ENCODE results near the gene ABHD12.

ABHD12 gene

GRCh38 chr20:25398376-25399036, 7.9 kb upstream of the ABHD12 start:
- H3K27me3 Mint-ChIP-seq, result peaks cover 5 to 23% of the 10 kb centered on the region in 2 donors

GRCh38 chr20:25397821-25398220, 7.2 kb upstream of the ABHD12 start:
- Mint-ChIP-seq H3K4me3 (no peak overlapping the region), H3K27me3 (peaks cover 5 to 23% of the 10 kb centered on the region in 2 donors), H3K27ac (peak overlapping the region in 1 of 2 donors; percentile 12), H3K9me3 (peaks cover 3 to 5% of the 10 kb centered on the region in 2 donors), H3K36me3 (ENCODE audit: insufficient read depth) (peaks cover 2% of the 10 kb centered on the region), H3K4me1 (ENCODE audit: low read depth in 2 of 2) (no peaks in the 10 kb centered on the region)
- ATAC-seq (replicated peaks) (no peak), DNase-seq (no peak)

More at GRCh38 chr20:25398376-25399036, 7.9 kb upstream of the ABHD12 start:
- Mint-ChIP-seq H3K27ac (no peak overlapping the region), H3K4me3 (no peak overlapping the region), H3K36me3 (ENCODE audit: insufficient read depth) (no peaks in the 10 kb centered on the region), H3K9me3 (peaks cover 5 to 7% of the 10 kb centered on the region in 2 donors), H3K4me1 (ENCODE audit: low read depth in 2 of 2) (no peaks in the 10 kb centered on the region)
- DNase-seq (no peak), ATAC-seq (replicated peaks) (no peak)

- peaks cover 5 to 23% of the 10 kb centered on the region in 2 donors for H3K27me3 Mint-ChIP-seq
- no peaks in the 10 kb centered on the region for H3K9me3 Mint-ChIP-seq
- no peak overlapping the region for H3K27ac Mint-ChIP-seq
- ATAC-seq (replicated peaks), result no peak
- no peak overlapping the region for H3K4me3 Mint-ChIP-seq
- no peaks in the 10 kb centered on the region for H3K4me1 Mint-ChIP-seq (ENCODE audit: low read depth in 2 of 2)
- no peak for DNase-seq
- H3K36me3 Mint-ChIP-seq (ENCODE audit: insufficient read depth), result peaks cover 5% of the 10 kb centered on the region
Observed at GRCh38 chr20:25397096-25397495, 6.5 kb upstream of the ABHD12 start.

- Mint-ChIP-seq H3K4me3 (no peak overlapping the region), H3K9me3 (no peaks in the 10 kb centered on the region), H3K27ac (no peak overlapping the region), H3K27me3 (peaks cover under 1 to 18% of the 10 kb centered on the region in 2 donors), H3K4me1 (ENCODE audit: low read depth in 2 of 2) (no peaks in the 10 kb centered on the region), H3K36me3 (ENCODE audit: insufficient read depth) (peaks cover 11% of the 10 kb centered on the region)
- no peak for ATAC-seq (replicated peaks)
- DNase-seq, result no peak
Observed at GRCh38 chr20:25394996-25395395, 4.4 kb upstream of the ABHD12 start.

GRCh38 chr20:25394276-25394675, 3.6 kb upstream of the ABHD12 start:
- ATAC-seq (replicated peaks) (no peak), DNase-seq (no peak)
- Mint-ChIP-seq H3K36me3 (ENCODE audit: insufficient read depth) (peaks cover 11% of the 10 kb centered on the region), H3K4me3 (no peak overlapping the region), H3K27ac (no peak overlapping the region), H3K27me3 (peaks cover 0 to 16% of the 10 kb centered on the region in 2 donors), H3K4me1 (ENCODE audit: low read depth in 2 of 2) (peaks cover 4% of the 10 kb centered on the region in 2 donors), H3K9me3 (no peaks in the 10 kb centered on the region)

GRCh38 chr20:25389858-25390537, 637 bp downstream of the ABHD12 start:
- H3K4me1 Mint-ChIP-seq (ENCODE audit: low read depth in 2 of 2), result peaks cover 9 to 12% of the 10 kb centered on the region in 2 donors
- no peak overlapping the region for H3K27ac Mint-ChIP-seq
- no peak for ATAC-seq (replicated peaks)
- H3K27me3 Mint-ChIP-seq, result no peaks in the 10 kb centered on the region
- peak in 2 of 3 experiments; percentile 4 to 11 for DNase-seq
- H3K36me3 Mint-ChIP-seq (ENCODE audit: insufficient read depth), result peaks cover 20% of the 10 kb centered on the region
- peak overlapping the region; percentile 71 to 83 for H3K4me3 Mint-ChIP-seq
- no peaks in the 10 kb centered on the region for H3K9me3 Mint-ChIP-seq

GRCh38 chr20:25389401-25389857, 1.2 kb downstream of the ABHD12 start:
- no peak for ATAC-seq (replicated peaks)
- Mint-ChIP-seq H3K4me3 (peak overlapping the region; percentile 71 to 83), H3K27me3 (no peaks in the 10 kb centered on the region), H3K4me1 (ENCODE audit: low read depth in 2 of 2) (peaks cover 9 to 17% of the 10 kb centered on the region in 2 donors), H3K36me3 (ENCODE audit: insufficient read depth) (peaks cover 25% of the 10 kb centered on the region), H3K27ac (no peak overlapping the region), H3K9me3 (no peaks in the 10 kb centered on the region)
- DNase-seq, result no peak

GRCh38 chr20:25382704-25383370, 7.8 kb downstream of the ABHD12 start:
- DNase-seq, result no peak
- H3K36me3 Mint-ChIP-seq (ENCODE audit: insufficient read depth), result peaks cover 24% of the 10 kb centered on the region
- H3K9me3 Mint-ChIP-seq, result no peaks in the 10 kb centered on the region
- no peak overlapping the region for H3K4me3 Mint-ChIP-seq
- H3K4me1 Mint-ChIP-seq (ENCODE audit: low read depth in 2 of 2), result peaks cover 20 to 41% of the 10 kb centered on the region in 2 donors
- no peak for ATAC-seq (replicated peaks)
- peak overlapping the region; percentile 7 to 44 for H3K27ac Mint-ChIP-seq
- no peaks in the 10 kb centered on the region for H3K27me3 Mint-ChIP-seq

- Mint-ChIP-seq H3K36me3 (ENCODE audit: insufficient read depth) (peaks cover 23% of the 10 kb centered on the region), H3K4me3 (no peak overlapping the region), H3K27me3 (no peaks in the 10 kb centered on the region), H3K9me3 (no peaks in the 10 kb centered on the region), H3K4me1 (ENCODE audit: low read depth in 2 of 2) (peaks cover 23 to 41% of the 10 kb centered on the region in 2 donors), H3K27ac (peak overlapping the region; percentile 44)
- no peak for ATAC-seq (replicated peaks)
- no peak for DNase-seq
Observed at GRCh38 chr20:25380945-25381614, 9.6 kb downstream of the ABHD12 start.

GRCh38 chr20:25378884-25379733, 11.5 kb downstream of the ABHD12 start:
- no peaks in the 10 kb centered on the region for H3K9me3 Mint-ChIP-seq
- H3K4me3 Mint-ChIP-seq, result no peak overlapping the region
- H3K36me3 Mint-ChIP-seq (ENCODE audit: insufficient read depth), result peaks cover 19% of the 10 kb centered on the region
- DNase-seq, result no peak
- H3K27me3 Mint-ChIP-seq, result no peaks in the 10 kb centered on the region
- no peak for ATAC-seq (replicated peaks)
- peaks cover 30 to 38% of the 10 kb centered on the region in 2 donors for H3K4me1 Mint-ChIP-seq (ENCODE audit: low read depth in 2 of 2)
- no peak overlapping the region for H3K27ac Mint-ChIP-seq

- H3K27ac Mint-ChIP-seq, result no peak overlapping the region
- H3K27me3 Mint-ChIP-seq, result no peaks in the 10 kb centered on the region
- H3K36me3 Mint-ChIP-seq (ENCODE audit: insufficient read depth), result peaks cover 17% of the 10 kb centered on the region
- no peak overlapping the region for H3K4me3 Mint-ChIP-seq
- ATAC-seq (replicated peaks) (no peak), DNase-seq (no peak)
- peaks cover 31 to 38% of the 10 kb centered on the region in 2 donors for H3K4me1 Mint-ChIP-seq (ENCODE audit: low read depth in 2 of 2)
- no peaks in the 10 kb centered on the region for H3K9me3 Mint-ChIP-seq
Observed at GRCh38 chr20:25378189-25378883, 12.3 kb downstream of the ABHD12 start.

GRCh38 chr20:25376886-25377285, 13.7 kb downstream of the ABHD12 start:
- H3K9me3 Mint-ChIP-seq, result no peaks in the 10 kb centered on the region
- DNase-seq (no peak), ATAC-seq (replicated peaks) (no peak)
- H3K36me3 Mint-ChIP-seq (ENCODE audit: insufficient read depth), result peaks cover 12% of the 10 kb centered on the region
- H3K27ac Mint-ChIP-seq, result no peak overlapping the region
- peaks cover 25 to 27% of the 10 kb centered on the region in 2 donors for H3K4me1 Mint-ChIP-seq (ENCODE audit: low read depth in 2 of 2)
- H3K4me3 Mint-ChIP-seq, result no peak overlapping the region
- no peaks in the 10 kb centered on the region for H3K27me3 Mint-ChIP-seq

Measured in effector memory CD8-positive, alpha-beta T cell (primary cell).